HG02852 (cell line): ENCODE data around the gene TIMM23.
"Not testable (repeated sequence)": the region's sequence is repeated elsewhere in the genome, so short reads cannot be mapped to it uniquely, and the experiment has no call there.

Source experiments
- ATAC-seq: cut with Tn5 transposase; IDR thresholded peaks from one replicate; pipeline ENCODE4 v1.9.1; 2021; ENCODE audit warnings: mild to moderate bottlenecking, moderate library complexity; ENCODE audit not compliant: unreplicated experiment

The TIMM23 gene

GRCh38 chr10:45985590-45985989, 13.3 kb downstream of the TIMM23 start:
- ATAC-seq: not testable (repeated sequence)

- ATAC-seq: no peak
Measured at GRCh38 chr10:45997557-45997956, 25.3 kb downstream of the TIMM23 start.

DNA sequence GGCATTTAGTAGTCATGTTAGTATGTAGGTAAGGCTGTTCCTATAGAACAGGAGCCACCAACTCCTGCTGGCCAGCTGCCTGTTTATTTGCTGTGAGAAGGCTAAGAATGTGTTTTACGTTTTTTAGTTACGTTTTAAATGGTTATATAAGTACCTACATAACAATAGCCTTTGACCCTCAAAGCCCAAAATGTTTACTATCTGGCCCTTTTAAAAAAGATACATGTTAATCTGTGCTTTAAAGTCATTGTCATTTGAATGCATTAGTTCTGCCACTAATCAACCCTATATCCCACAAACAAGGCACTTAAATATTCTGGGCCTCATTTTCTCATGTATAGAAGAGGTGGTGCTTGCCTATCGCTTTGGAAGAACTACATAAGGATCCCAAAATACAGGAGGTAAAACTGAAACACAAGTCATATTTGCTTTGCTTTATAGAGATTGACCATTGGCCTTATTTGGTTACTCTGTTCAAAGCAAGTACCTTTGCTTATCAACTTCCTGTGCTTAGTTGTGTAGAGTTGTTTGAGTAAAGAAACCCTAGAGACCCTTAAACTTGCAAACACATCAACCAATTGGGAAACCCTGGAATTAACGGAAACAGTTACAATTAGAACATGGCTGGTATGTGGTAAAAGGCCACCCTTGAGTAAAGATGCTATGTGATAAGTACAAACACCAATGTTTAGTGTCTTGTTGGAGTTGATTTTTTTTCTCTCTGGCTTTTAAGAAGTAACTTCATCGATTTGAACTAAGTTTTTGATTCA, 25.9 kb downstream of the TIMM23 start:
- ATAC-seq: no peak

- ATAC-seq: not testable (repeated sequence)
Measured at GRCh38 chr10:45999955-46000354, 27.7 kb downstream of the TIMM23 start.

- no peak for ATAC-seq
Measured at GRCh38 chr10:46000538-46000937, 28.2 kb downstream of the TIMM23 start.

GRCh38 chr10:46001187-46001756, 29.0 kb downstream of the TIMM23 start:
- ATAC-seq: no peak

- ATAC-seq: not testable (repeated sequence)
Measured at GRCh38 chr10:46002189-46002687, 29.9 kb downstream of the TIMM23 start.

GRCh38 chr10:46002916-46003693, 30.8 kb downstream of the TIMM23 start:
- no peak for ATAC-seq

- ATAC-seq: no peak
Measured at GRCh38 chr10:46004963-46005362, 32.7 kb downstream of the TIMM23 start.

- ATAC-seq: no peak
Measured at GRCh38 chr10:46005383-46005782, 33.1 kb downstream of the TIMM23 start.

DNA sequence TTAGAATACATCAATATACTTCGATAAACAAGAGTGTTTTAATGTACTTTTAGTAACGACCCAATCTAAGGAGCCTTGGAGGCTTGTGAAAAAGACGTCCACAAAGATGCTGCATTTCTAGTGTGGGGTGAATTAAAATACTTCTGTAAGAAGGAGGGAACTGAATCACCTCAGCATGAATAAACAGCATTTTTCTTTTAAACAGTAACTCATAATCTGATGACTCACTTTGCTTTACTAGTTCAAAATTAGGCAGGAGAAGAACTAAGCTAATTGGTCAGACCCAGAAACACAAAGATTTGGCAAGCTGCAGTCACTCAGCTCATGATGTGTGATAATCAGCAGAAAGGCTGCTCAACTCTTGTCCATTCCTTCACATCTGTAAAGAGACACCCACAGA, 33.9 kb downstream of the TIMM23 start:
- no peak for ATAC-seq

DNA sequence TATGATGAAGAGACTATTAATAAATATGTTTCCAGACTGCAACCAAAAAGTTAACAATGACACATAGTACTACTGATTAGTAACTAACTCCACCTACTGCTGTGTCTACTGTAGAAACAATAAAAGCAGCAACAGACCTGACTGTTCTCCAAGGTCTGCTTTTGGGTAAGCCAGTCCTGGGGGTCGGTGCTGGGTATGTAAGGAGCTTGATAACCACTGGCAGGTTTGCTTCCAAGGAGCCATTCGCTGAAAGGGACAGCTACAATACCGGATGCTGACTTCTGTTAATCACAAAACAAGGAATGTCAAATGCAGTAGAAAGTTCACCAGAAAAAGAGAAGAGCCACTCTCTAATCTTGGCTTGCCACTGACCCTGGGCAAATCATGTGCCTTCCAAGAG, 40.5 kb downstream of the TIMM23 start:
- ATAC-seq: no peak

DNA sequence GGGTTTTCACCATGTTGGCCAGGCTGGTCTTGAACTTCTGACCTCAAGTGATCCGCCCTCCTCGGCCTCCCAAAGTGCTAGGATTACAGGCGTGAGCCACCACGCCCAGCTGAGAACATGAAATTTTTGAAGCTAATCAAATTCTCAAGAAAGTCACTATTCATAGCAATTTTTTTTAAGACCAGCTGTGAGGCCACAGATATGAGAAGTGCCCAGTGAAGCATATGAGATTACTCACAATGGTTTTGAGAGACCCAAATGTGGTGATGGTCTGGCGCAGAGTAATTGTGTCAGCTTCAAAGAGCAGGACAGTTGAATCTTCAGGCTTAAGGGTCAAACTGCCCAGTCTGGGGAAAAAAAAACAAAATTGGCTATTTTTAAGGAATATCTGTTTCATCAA, 41.9 kb downstream of the TIMM23 start:
- ATAC-seq: no peak

- no peak for ATAC-seq
Measured at GRCh38 chr10:46014683-46015405, 42.6 kb downstream of the TIMM23 start.

GRCh38 chr10:46016190-46016589, 43.9 kb downstream of the TIMM23 start:
- ATAC-seq: no peak

DNA sequence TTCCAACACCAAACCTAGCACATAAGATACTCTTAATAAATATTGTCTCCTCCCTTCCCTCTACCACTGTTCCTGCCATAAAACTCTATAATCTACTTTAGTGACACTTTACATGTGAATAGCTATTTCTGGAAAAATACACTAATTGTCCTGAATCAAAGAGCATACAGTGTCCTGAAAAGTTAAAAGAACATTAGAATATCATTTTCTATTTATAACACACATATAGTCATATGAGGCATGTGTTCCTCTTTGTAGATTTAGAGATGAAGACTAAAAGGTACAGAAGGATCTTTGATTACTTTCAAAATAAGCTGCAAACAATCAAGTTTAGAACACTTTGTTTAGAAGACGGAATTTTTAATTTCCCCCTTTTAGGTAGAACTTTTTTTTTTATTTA, 44.5 kb downstream of the TIMM23 start:
- no peak for ATAC-seq

- no peak for ATAC-seq
Measured at GRCh38 chr10:46017733-46018132, 45.4 kb downstream of the TIMM23 start.

DNA sequence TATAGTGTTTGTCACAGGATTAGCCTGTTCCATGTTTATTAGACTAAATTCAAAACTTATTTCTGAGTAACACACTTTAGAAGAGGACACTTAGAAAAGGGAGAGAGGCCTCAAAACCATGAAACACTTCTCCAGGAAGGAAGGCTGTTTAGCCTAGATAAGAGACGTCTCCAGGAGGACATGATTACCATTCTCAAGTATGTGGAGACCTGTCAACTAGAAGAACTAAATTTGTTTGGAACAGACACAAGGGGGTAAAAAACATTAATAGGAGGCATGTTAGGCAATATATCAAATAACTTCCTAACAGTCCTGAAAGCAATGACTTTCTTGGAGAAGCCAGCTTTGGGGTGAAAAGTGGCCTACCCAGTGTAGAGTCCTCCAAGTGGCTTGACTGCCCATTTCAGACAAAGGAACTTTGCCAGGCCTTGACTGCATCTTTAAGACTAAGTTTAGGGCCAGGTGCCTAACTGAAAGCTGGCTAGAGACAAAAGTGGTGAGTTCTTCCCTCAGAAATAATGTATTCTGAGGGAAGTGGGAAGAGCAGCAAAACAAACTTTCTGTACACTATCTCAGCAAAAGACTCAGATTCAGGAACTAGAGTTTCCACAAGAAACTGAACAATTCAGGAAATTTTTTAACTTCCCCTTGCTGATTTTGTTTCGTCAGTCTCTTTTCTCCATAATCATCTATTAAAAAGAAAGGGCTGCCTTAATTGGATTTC, 46.3 kb downstream of the TIMM23 start:
- ATAC-seq: no peak

GRCh38 chr10:46019177-46019528, 46.9 kb downstream of the TIMM23 start:
- no peak for ATAC-seq

DNA sequence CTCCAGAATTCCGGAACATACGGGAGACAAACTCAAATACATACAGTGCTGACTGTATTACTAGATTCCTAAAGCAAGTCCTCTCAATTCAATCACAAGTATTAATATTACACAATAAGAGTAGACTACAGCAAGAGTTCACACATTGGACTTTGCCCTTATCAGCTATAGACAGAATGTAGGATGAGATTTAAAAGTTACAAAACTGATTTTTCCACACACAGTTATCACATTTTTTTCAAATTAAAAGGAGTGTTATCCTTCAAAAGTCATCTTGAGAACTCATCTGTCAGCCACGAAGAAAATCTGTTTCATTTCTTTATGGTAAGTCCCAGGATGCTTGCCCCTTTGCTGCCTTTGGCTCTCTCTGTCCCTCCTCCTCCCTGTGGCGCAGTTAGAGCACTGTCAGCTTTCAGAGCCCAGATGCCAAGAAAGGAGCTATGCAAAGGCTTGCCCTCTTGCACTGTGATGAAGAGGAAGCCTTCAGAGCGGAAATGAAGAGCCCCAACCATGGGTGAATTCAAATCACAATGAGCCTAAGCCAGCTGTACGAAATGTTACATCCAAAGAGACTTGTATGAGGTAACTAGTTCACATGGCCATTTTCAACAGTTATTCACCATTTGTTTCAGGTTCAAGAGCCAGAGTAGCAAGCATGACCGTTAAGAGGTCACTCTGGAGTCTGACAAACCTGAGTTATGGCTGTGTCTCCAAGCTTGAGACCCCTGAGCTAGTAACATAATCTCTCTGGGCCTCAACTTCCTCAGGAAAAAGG, 47.5 kb downstream of the TIMM23 start:
- ATAC-seq: no peak
